ENCODE results near the gene CACNA2D3.

GRCh38 chr3:54593653-54594052 is 471.3 kb downstream of the CACNA2D3 start:
- TF ChIP-seq CTCF (optimal IDR thresholded peaks at IDR 0.05 in 1 of 3, IDR thresholded peaks at IDR 0.05 in 1 of 3, conservative IDR thresholded peaks at IDR 0.05 in 1 of 3; ENCODE audit: extremely low read depth in 1 of 3, insufficient read depth in 2 of 3, low read length in 3 of 3) (no peak), EZH2 (IDR thresholded peaks at IDR 0.05; ENCODE audit: low read length) (no peak)
